GM18505 (cell line): ENCODE results near the gene DCUN1D2.

ENCODE experiments used
- ATAC-seq: cut with Tn5 transposase; IDR thresholded peaks from one replicate; pipeline ENCODE4 v1.9.1; 2021; ENCODE audit not compliant: unreplicated experiment
- POLR2A ChIP-seq: IDR thresholded peaks from 4 replicates; pipeline ENCODE4 v1.6.1; 2011; ENCODE audit warnings: borderline replicate concordance; ENCODE audit not compliant: insufficient read depth, insufficient read length; ENCODE audit errors: extremely low read depth

The DCUN1D2 gene

GRCh38 chr13:113510871-113511270 is 20.4 kb upstream of the DCUN1D2 start:
- ATAC-seq: no peak

GRCh38 chr13:113509989-113510388 is 19.5 kb upstream of the DCUN1D2 start:
- ATAC-seq: no peak
- TF ChIP-seq POLR2A: no peak

More at GRCh38 chr13:113510871-113511270, 20.4 kb upstream of the DCUN1D2 start:
- TF ChIP-seq POLR2A: no peak

GRCh38 chr13:113508521-113509254 is 18.2 kb upstream of the DCUN1D2 start:
- ATAC-seq: no peak
- TF ChIP-seq POLR2A: no peak

- no peak for ATAC-seq
- TF ChIP-seq POLR2A: no peak
These were observed 17.2 kb upstream of the DCUN1D2 start for GRCh38 chr13:113507505-113508345.

GRCh38 chr13:113506871-113507388 is 16.4 kb upstream of the DCUN1D2 start:
- no peak for ATAC-seq
- no peak for TF ChIP-seq POLR2A

- ATAC-seq: no peak
- TF ChIP-seq POLR2A: no peak
These were observed 15.6 kb upstream of the DCUN1D2 start for GRCh38 chr13:113506025-113506685.

- TF ChIP-seq POLR2A: no peak
- no peak for ATAC-seq
These were observed 12.2 kb upstream of the DCUN1D2 start for GRCh38 chr13:113502686-113503085.

GRCh38 chr13:113500530-113501265 is 10.2 kb upstream of the DCUN1D2 start:
- no peak for TF ChIP-seq POLR2A
- no peak for ATAC-seq

GRCh38 chr13:113499936-113500335 is 9.4 kb upstream of the DCUN1D2 start:
- no peak for TF ChIP-seq POLR2A
- ATAC-seq: no peak

- no peak for ATAC-seq
These were observed 8.4 kb upstream of the DCUN1D2 start for GRCh38 chr13:113498905-113499304.

GRCh38 chr13:113497217-113497616 is 6.7 kb upstream of the DCUN1D2 start:
- TF ChIP-seq POLR2A: no peak
- ATAC-seq: no peak

More at GRCh38 chr13:113498905-113499304, 8.4 kb upstream of the DCUN1D2 start:
- no peak for TF ChIP-seq POLR2A

GRCh38 chr13:113495494-113496210 is 5.1 kb upstream of the DCUN1D2 start:
- no peak for ATAC-seq
- no peak for TF ChIP-seq POLR2A
